Endodermal cell (in vitro differentiated cells): ENCODE results near the gene KIF7. TPM values are rescaled to one million over a fixed set of nuclear protein-coding genes. Genes with fewer than 3 reads are reported as not detected.
"Not testable (repeated sequence)": the region's sequence is repeated elsewhere in the genome, so short reads cannot be mapped to it uniquely, and the experiment has no call there.

Experiments used
- DNase-seq: peaks from one replicate; pipeline ENCODE4 v3.0.0-alpha.2; 2017
- H3K27ac ChIP-seq: 2 replicates; pipeline ENCODE4 v1.5.1; 2013; ENCODE audit warnings: mild to moderate bottlenecking, low read depth, low read length, moderate library complexity
- H3K27me3 ChIP-seq: 2 replicates; pipeline ENCODE4 v1.6.1; 2013; ENCODE audit warnings: mild to moderate bottlenecking, low read length, moderate library complexity; ENCODE audit not compliant: insufficient read depth, control insufficient read depth, poor library complexity, severe bottlenecking
- H3K36me3 ChIP-seq: 2 replicates; pipeline ENCODE4 v1.7.0; 2013; ENCODE audit warnings: mild to moderate bottlenecking, low read length, moderate library complexity; ENCODE audit not compliant: control insufficient read depth, insufficient read depth
- H3K4me1 ChIP-seq: one replicate; pipeline ENCODE4 v1.7.0; 2013; ENCODE audit warnings: low read length; ENCODE audit not compliant: control insufficient read depth, insufficient read depth
- H3K4me3 ChIP-seq: 2 replicates; pipeline ENCODE4 v1.5.1; 2013; ENCODE audit warnings: mild to moderate bottlenecking, low read length, moderate library complexity
- H3K9ac ChIP-seq: 2 replicates; pipeline ENCODE4 v1.6.1; 2013; ENCODE audit warnings: mild to moderate bottlenecking, low read length, moderate library complexity; ENCODE audit not compliant: poor library complexity, severe bottlenecking; ENCODE audit errors: extremely low read depth
- H3K9me3 ChIP-seq: 2 replicates; pipeline ENCODE4 v1.6.1; 2013; ENCODE audit warnings: mild to moderate bottlenecking, low read length, moderate library complexity; ENCODE audit not compliant: control insufficient read depth
- H3K27ac Mint-ChIP-seq: 2 replicates; pipeline ENCODE4 v1.8.0; 2020; ENCODE audit warnings: mixed read lengths
- H3K27me3 Mint-ChIP-seq: 2 replicates; pipeline ENCODE4 v1.8.0; 2021; ENCODE audit warnings: mild to moderate bottlenecking, mixed read lengths; ENCODE audit not compliant: insufficient read depth
- H3K36me3 Mint-ChIP-seq: 2 replicates; pipeline ENCODE4 v1.8.0; 2020; ENCODE audit warnings: low read depth, mixed read lengths
- H3K4me1 Mint-ChIP-seq: 2 replicates; pipeline ENCODE4 v1.8.0; 2020; ENCODE audit warnings: mixed read lengths
- H3K4me3 Mint-ChIP-seq: 2 replicates; pipeline ENCODE4 v1.8.0; 2020; ENCODE audit warnings: mild to moderate bottlenecking, moderate library complexity, mixed read lengths
- H3K9me3 Mint-ChIP-seq: 2 replicates; pipeline ENCODE4 v1.8.0; 2020; ENCODE audit warnings: mild to moderate bottlenecking, mixed read lengths
- CTCF ChIP-seq: fragments of 200-600 bp; sonication (generic); conservative IDR thresholded peaks from 2 replicates; pipeline ENCODE4 v1.5.0; 2021; ENCODE audit warnings: antibody characterized with exemption, mild to moderate bottlenecking
- WGBS, 2 experiments: methylation state at CpG; one replicate each; pipeline versions ENCODE4 v1.1.5 to v1.1.7; 2013; ENCODE audit warnings: missing lambda C conversion rate in 2 of 2, mixed read lengths in 1 of 2; ENCODE audit not compliant: insufficient coverage in 1 of 2, insufficient read length in 1 of 2; 5-methylcytosine and 5-hydroxymethylcytosine counted together
- total RNA-seq, 2 donors: library from RNA; stranded (reverse); fragmentation: NEBNext Ultra II Directional in 1 of 2; extraction: Animal tissue kit (Norgen Biotek cat#: 25700) in 1 of 2; gene quantifications; 2 replicates in 1 of 2; 3 replicates in 1 of 2; pipeline ENCODE4 v1.2.1, GENCODE V29; 2021

KIF7 gene
- total RNA-seq, 2 donors from 2014 or later = 22.9 to 24.4 TPM

GRCh38 chr15:89690276-89691218 lies 35.3 kb upstream of the KIF7 start, which contains the start of the genes PEX11A and WDR93:
TSS of gene PEX11A (minus strand) at chr15:89690754. CDS start at chr15:89690632, 122 bp downstream.
TSS of gene WDR93 (plus strand) at chr15:89690811. CDS start at chr15:89701747, 10,936 bp downstream.
- DNase-seq = peak; percentile 95
- H3K27me3 Mint-ChIP-seq = peaks cover 59% of the 10 kb centered on the region

GRCh38 chr15:89689930-89690275 lies 34.6 kb upstream of the KIF7 start:
- H3K36me3 Mint-ChIP-seq, H3K27ac ChIP-seq, H3K36me3 ChIP-seq, H3K27ac Mint-ChIP-seq, H3K9ac ChIP-seq, H3K9me3 Mint-ChIP-seq, DNase-seq, H3K4me1 Mint-ChIP-seq, H3K4me1 ChIP-seq, H3K9me3 ChIP-seq: not testable (repeated sequence)
- Histone ChIP-seq H3K4me3 (peak overlapping the region; percentile 92), H3K27me3 (peaks cover 46% of the 10 kb centered on the region)
- WGBS, 2 experiments = 77 to 84% methylated on average over 15 of the region's 15 CpGs
- peak overlapping the region; percentile 78 for H3K4me3 Mint-ChIP-seq
- peaks cover 53% of the 10 kb centered on the region for H3K27me3 Mint-ChIP-seq

More at GRCh38 chr15:89690276-89691218, 35.3 kb upstream of the KIF7 start, which contains the start of the genes PEX11A and WDR93:
- Mint-ChIP-seq H3K36me3 (no peaks in the 10 kb centered on the region), H3K4me1 (peaks cover 2% of the 10 kb centered on the region), H3K27ac (peak within 1 kb of the TSS; percentile 76), H3K9me3 (no peaks in the 10 kb centered on the region), H3K4me3 (peak within 1 kb of the TSS; percentile 78)
- Histone ChIP-seq H3K27me3 (peaks cover 52% of the 10 kb centered on the region), H3K27ac (no peak within 1 kb of the TSS), H3K4me1 (no peaks in the 10 kb centered on the region), H3K9me3 (no peaks in the 10 kb centered on the region), H3K9ac (peak within 1 kb of the TSS; percentile 38), H3K4me3 (peak within 1 kb of the TSS; percentile 92), H3K36me3 (no peaks in the 10 kb centered on the region)
- no peak for TF ChIP-seq CTCF
- 9 to 22% methylated on average over 12 to 60 of the region's 60 CpGs for WGBS, 2 experiments

GRCh38 chr15:89686522-89686921 lies 31.3 kb upstream of the KIF7 start:
- no peak for DNase-seq
- Histone ChIP-seq H3K9me3 (no peaks in the 10 kb centered on the region), H3K27me3 (peaks cover 13% of the 10 kb centered on the region), H3K36me3 (no peaks in the 10 kb centered on the region), H3K9ac (no peak overlapping the region), H3K27ac (no peak overlapping the region), H3K4me3 (no peak overlapping the region), H3K4me1 (no peaks in the 10 kb centered on the region)
- Mint-ChIP-seq H3K27ac (no peak overlapping the region), H3K36me3 (no peaks in the 10 kb centered on the region), H3K9me3 (no peaks in the 10 kb centered on the region), H3K4me1 (peaks cover 2% of the 10 kb centered on the region), H3K4me3 (no peak overlapping the region), H3K27me3 (peaks cover 30% of the 10 kb centered on the region)
- TF ChIP-seq CTCF = no peak
